Measurements from ENCODE around the gene PGK1. TPM values are rescaled to one million over a fixed set of nuclear protein-coding genes. Genes with fewer than 3 reads are reported as not detected.

The PGK1 gene
- total and polyA plus RNA-seq, 2 donors (not counting 3 experiments of a cell fraction or from before 2014, with no cell fraction given): 222 to 377 TPM

GRCh38 chrX:78074088-78074487, 30.0 kb upstream of the PGK1 start:
- Histone ChIP-seq H3K36me3 (ENCODE audit: control insufficient read depth in 2 of 2, extremely low read depth in 1 of 2, insufficient read depth in 2 of 2, low read length in 2 of 2) (no peaks in the 10 kb centered on the region), H3K4me1 (ENCODE audit: control insufficient read depth, extremely low read depth, insufficient read depth, low read length) (no peaks in the 10 kb centered on the region), H3K27ac (ENCODE audit: insufficient read depth, low read depth, low read length) (no peak overlapping the region), H4K20me1 (replicated peaks; ENCODE audit: control insufficient read depth, extremely low read depth, insufficient read depth, low read length) (no peaks in the 10 kb centered on the region), H3K27me3 (ENCODE audit: control insufficient read depth in 2 of 2, insufficient read depth in 2 of 2, low read length in 2 of 2) (no peaks in the 10 kb centered on the region), H3K4me2 (ENCODE audit: insufficient read depth, low read length) (no peak overlapping the region), H3K4me3 (replicated peaks in 1 of 3; ENCODE audit: insufficient read depth in 1 of 3, low read depth in 1 of 3, low read length in 3 of 3) (no peak overlapping the region), H2AFZ (ENCODE audit: low read depth, low read length) (no peak overlapping the region), H3K9me1 (replicated peaks; ENCODE audit: control insufficient read depth, extremely low read depth, insufficient read depth, low read length) (no peaks in the 10 kb centered on the region), H3K9ac (replicated peaks; ENCODE audit: extremely low read depth, insufficient read depth, low read length) (no peak overlapping the region), H3K79me2 (ENCODE audit: control insufficient read depth, insufficient read depth, low read length) (no peaks in the 10 kb centered on the region), H3K9me3 (replicated peaks; ENCODE audit: control insufficient read depth, insufficient read depth, low read length) (no peaks in the 10 kb centered on the region)
- no peak for TF ChIP-seq GATA2 (IDR thresholded peaks at IDR 0.05; ENCODE audit: insufficient read depth, insufficient read length, low read depth, low read length)
- TF ChIP-seq JUN (IDR thresholded peaks at IDR 0.05; ENCODE audit: borderline replicate concordance, insufficient read depth, insufficient read length, low read depth): no peak
- TF ChIP-seq POLR2AphosphoS5 (IDR thresholded peaks at IDR 0.05; ENCODE audit: insufficient read depth, low read depth, low read length): no peak
- TF ChIP-seq EZH2 (IDR thresholded peaks at IDR 0.05; ENCODE audit: borderline replicate concordance, low read depth, low read length, severe bottlenecking): no peak
- no peak for TF ChIP-seq FOS (IDR thresholded peaks at IDR 0.05; ENCODE audit: borderline replicate concordance, insufficient read depth, low read length)
- TF ChIP-seq MYC (IDR thresholded peaks at IDR 0.05; ENCODE audit: low read depth, low read length): no peak
- no peak for TF ChIP-seq POLR2A (IDR thresholded peaks at IDR 0.05; ENCODE audit: low read depth, low read length)
- TF ChIP-seq MAX (IDR thresholded peaks at IDR 0.05; ENCODE audit: insufficient read depth, insufficient read length): no peak
- no peak for TF ChIP-seq CTCF (IDR thresholded peaks at IDR 0.05; ENCODE audit: extremely low read depth in 1 of 2, insufficient read depth in 1 of 2, low read depth in 1 of 2, low read length in 2 of 2)
- intact Hi-C loops (cut with micrococcal nuclease): no loop called here
- ChIA-PET CTCF (no interaction called here), POLR2A (no interaction called here)
- dilution Hi-C loops (cut with MboI; ENCODE audit: extremely low pct_ligation_motif_present, low sequenced_read_pairs): no loop called here
- BruUV-seq (replicated peaks): no TSS peak
- DNase-seq (ENCODE audit: low read depth, low spot score): no peak
- no peak for FAIRE-seq

Measured in endothelial cell of umbilical vein (primary cell).